Adrenal gland (tissue), 5 donors: Measurements from ENCODE around the gene BTBD6.

Source experiments
- CTCF ChIP-seq, 6 experiments: fragments of 450-650 bp in 4 of 6; fragments of 200-600 bp in 2 of 6; sonication (generic) in 1 of 6; IDR thresholded peaks; 1 replicate in 5 of 6; 2 replicates in 1 of 6; pipeline versions ENCODE4 v1.5.1 to v1.8.0; 2016 to 2021; ENCODE audit warnings: antibody characterized with exemption in 6 of 6, mild to moderate bottlenecking in 2 of 6, moderate library complexity in 1 of 6
- POLR2A ChIP-seq, 2 donors: fragments of 450-650 bp; IDR thresholded peaks; one replicate each; pipeline ENCODE4 v1.6.1; 2017; ENCODE audit warnings: antibody characterized with exemption in 2 of 2, mild to moderate bottlenecking in 2 of 2, moderate library complexity in 1 of 2
- donor health status: DM: no; HTN: no; CAD: no.

- TF ChIP-seq POLR2A (IDR thresholded peaks at IDR 0.05) (no peak), CTCF (IDR thresholded peaks at IDR 0.05) (peak in 1 of 6 experiments; percentile 5)
These were observed 492 bp upstream of the BTBD6 start for GRCh38 chr14:105247715-105248367.
